ENCODE measurements around the gene TRIP11. TPM values are rescaled to one million over a fixed set of nuclear protein-coding genes. Genes with fewer than 3 reads are reported as not detected.

The TRIP11 gene
- total and polyA plus RNA-seq, 2 experiments from 2014 or later = 39.2 to 44.7 TPM

DNA sequence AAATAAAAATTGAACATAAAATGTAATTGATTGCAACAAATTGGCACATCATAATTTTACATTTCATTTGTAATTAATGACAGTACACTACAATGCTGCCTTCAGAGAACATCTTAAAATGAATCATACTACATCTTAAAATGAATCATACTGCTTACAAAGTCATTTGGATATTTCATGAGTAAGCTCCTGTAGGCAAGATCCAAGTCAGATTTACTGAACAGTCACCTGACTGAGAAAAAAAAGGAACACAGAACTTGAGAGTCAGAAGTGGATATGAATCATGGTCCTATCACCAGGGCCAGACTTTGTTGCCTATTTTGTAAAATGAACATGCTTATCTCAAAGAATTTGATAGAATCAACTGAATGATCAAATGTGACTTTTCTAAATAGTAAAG is 59.7 kb downstream of the TRIP11 start:
- Histone ChIP-seq H3K79me2 (peaks cover 11% of the 10 kb centered on the region), H4K20me1 (ENCODE audit: insufficient read depth, poor library complexity, severe bottlenecking) (no peaks in the 10 kb centered on the region), H3K4me2 (no peak overlapping the region), H3K9me2 (replicated peaks; ENCODE audit: insufficient read depth) (no peaks in the 10 kb centered on the region), H2AFZ (no peak overlapping the region), H3K27ac (peak overlapping the region; percentile 13), H3K27me3 (no peaks in the 10 kb centered on the region), H3K4me1 (ENCODE audit: insufficient read depth) (no peaks in the 10 kb centered on the region), H3K4me3 (no peak overlapping the region), H3K9me3 (ENCODE audit: low read depth) (no peaks in the 10 kb centered on the region), H3K36me3 (replicated peaks; ENCODE audit: insufficient read depth, low read depth) (peaks cover 3% of the 10 kb centered on the region)
- peak; percentile 50 for DNase-seq (ENCODE audit: low spot score)
- TF ChIP-seq EZH2phosphoT487 (IDR thresholded peaks at IDR 0.05; ENCODE audit: low read depth, severe bottlenecking, unreplicated experiment) (no peak), EZH2 (IDR thresholded peaks at IDR 0.05; ENCODE audit: borderline replicate concordance) (no peak)
- TF ChIP-seq, protein P1, sequence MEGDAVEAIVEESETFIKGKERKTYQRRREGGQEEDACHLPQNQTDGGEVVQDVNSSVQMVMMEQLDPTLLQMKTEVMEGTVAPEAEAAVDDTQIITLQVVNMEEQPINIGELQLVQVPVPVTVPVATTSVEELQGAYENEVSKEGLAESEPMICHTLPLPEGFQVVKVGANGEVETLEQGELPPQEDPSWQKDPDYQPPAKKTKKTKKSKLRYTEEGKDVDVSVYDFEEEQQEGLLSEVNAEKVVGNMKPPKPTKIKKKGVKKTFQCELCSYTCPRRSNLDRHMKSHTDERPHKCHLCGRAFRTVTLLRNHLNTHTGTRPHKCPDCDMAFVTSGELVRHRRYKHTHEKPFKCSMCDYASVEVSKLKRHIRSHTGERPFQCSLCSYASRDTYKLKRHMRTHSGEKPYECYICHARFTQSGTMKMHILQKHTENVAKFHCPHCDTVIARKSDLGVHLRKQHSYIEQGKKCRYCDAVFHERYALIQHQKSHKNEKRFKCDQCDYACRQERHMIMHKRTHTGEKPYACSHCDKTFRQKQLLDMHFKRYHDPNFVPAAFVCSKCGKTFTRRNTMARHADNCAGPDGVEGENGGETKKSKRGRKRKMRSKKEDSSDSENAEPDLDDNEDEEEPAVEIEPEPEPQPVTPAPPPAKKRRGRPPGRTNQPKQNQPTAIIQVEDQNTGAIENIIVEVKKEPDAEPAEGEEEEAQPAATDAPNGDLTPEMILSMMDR (IDR thresholded peaks at IDR 0.05; ENCODE audit: poor library complexity) = no peak

DNA sequence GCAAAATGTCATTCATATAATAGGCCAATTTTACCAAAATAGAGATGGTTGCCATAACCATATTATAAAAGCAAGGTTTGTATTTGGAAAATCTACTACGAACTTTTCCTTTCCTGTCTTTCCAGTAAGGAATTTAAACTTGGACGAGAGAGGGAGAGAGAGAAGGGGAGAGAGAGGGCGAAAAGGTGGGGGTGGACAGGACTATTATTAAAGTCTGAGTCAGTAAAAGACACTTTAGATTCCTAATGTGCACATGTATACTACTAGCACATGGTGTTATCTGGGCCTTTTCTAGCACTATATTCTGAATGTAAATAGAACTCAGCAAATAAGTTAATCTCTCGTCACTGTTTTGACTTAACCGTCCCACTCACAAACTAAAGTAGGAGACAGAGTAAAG is 62.0 kb downstream of the TRIP11 start:
- WGBS (ENCODE audit: low lambda C conversion rate, missing lambda C conversion rate) = 85% methylated on average over 5 of the region's 5 CpGs
- Histone ChIP-seq H3K4me1 (ENCODE audit: insufficient read depth) (no peaks in the 10 kb centered on the region), H3K4me2 (no peak overlapping the region), H3K9me3 (ENCODE audit: low read depth) (no peaks in the 10 kb centered on the region), H3K79me2 (peaks cover 8% of the 10 kb centered on the region), H3K9me2 (replicated peaks; ENCODE audit: insufficient read depth) (no peaks in the 10 kb centered on the region), H3K27me3 (no peaks in the 10 kb centered on the region), H3K27ac (no peak overlapping the region), H4K20me1 (ENCODE audit: insufficient read depth, poor library complexity, severe bottlenecking) (no peaks in the 10 kb centered on the region), H3K36me3 (replicated peaks; ENCODE audit: insufficient read depth, low read depth) (no peaks in the 10 kb centered on the region), H3K4me3 (no peak overlapping the region), H2AFZ (no peak overlapping the region)
- no peak for DNase-seq (ENCODE audit: low spot score)
- TF ChIP-seq, protein P1 (IDR thresholded peaks at IDR 0.05; ENCODE audit: poor library complexity) = no peak
- TF ChIP-seq EZH2 (IDR thresholded peaks at IDR 0.05; ENCODE audit: borderline replicate concordance) (no peak), EZH2phosphoT487 (IDR thresholded peaks at IDR 0.05; ENCODE audit: low read depth, severe bottlenecking, unreplicated experiment) (no peak)

DNA sequence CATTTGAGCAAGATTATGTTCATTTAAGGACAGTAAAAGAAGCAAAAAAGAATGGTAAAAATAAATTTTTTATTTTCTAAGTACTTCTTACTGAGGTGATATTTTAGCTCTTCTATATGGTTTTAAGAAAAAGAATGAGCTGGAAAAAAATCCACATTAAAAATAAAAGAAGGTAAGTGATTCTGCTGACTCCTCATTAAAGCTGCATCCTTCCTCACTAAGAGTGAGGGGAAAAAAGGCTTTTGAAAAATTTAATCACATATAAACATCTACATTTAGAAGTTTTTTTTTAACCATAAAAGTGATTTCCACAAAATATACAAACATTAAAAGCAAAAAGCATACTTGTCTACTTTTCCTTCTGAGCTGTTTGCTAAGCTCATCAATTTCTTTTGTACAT is 64.1 kb downstream of the TRIP11 start:
- TF ChIP-seq, protein P1 (IDR thresholded peaks at IDR 0.05; ENCODE audit: poor library complexity) = no peak
- Histone ChIP-seq H2AFZ (no peak overlapping the region), H3K9me3 (ENCODE audit: low read depth) (no peaks in the 10 kb centered on the region), H3K9me2 (replicated peaks; ENCODE audit: insufficient read depth) (no peaks in the 10 kb centered on the region), H3K4me1 (ENCODE audit: insufficient read depth) (no peaks in the 10 kb centered on the region), H3K36me3 (replicated peaks; ENCODE audit: insufficient read depth, low read depth) (no peaks in the 10 kb centered on the region), H4K20me1 (ENCODE audit: insufficient read depth, poor library complexity, severe bottlenecking) (no peaks in the 10 kb centered on the region), H3K4me2 (no peak overlapping the region), H3K79me2 (no peaks in the 10 kb centered on the region), H3K4me3 (no peak overlapping the region), H3K27me3 (no peaks in the 10 kb centered on the region), H3K27ac (no peak overlapping the region)
- no peak for DNase-seq (ENCODE audit: low spot score)

DNA sequence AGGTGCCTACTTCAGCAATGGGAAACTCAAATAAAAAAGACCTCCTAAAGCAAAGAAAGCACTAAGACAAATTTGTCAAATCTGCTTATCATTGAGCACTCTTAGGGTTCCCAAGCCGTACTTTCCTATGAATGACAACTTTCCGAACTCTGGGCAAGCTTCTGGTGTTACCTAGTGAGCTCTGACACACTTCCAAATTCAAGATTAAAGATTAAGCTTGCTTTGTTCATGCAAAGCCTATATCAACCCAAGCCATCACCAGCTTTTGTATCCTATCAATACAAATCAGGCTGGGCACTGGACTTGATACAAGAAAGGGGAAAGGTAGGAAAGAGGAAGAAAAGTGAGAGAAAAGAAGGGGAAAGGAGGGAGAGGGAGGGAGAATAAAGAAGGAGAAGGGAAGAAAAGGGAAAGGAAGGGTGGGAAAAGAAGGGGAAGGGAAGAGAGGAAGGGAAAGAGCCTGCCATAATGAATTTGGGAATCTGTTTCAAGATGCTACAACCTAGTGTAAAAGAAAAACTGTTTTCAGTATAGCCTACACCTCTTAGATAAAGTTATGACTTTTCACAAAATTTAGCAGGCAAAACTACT is 68.6 kb downstream of the TRIP11 start:
- 70% methylated on average over 2 of the region's 2 CpGs for WGBS (ENCODE audit: low lambda C conversion rate, missing lambda C conversion rate)
- Histone ChIP-seq H2AFZ (no peak overlapping the region), H3K27ac (no peak overlapping the region), H3K4me2 (no peak overlapping the region), H4K20me1 (ENCODE audit: insufficient read depth, poor library complexity, severe bottlenecking) (no peaks in the 10 kb centered on the region), H3K4me1 (ENCODE audit: insufficient read depth) (no peaks in the 10 kb centered on the region), H3K36me3 (replicated peaks; ENCODE audit: insufficient read depth, low read depth) (no peaks in the 10 kb centered on the region), H3K9me3 (ENCODE audit: low read depth) (no peaks in the 10 kb centered on the region), H3K4me3 (no peak overlapping the region), H3K9me2 (replicated peaks; ENCODE audit: insufficient read depth) (no peaks in the 10 kb centered on the region), H3K79me2 (no peaks in the 10 kb centered on the region), H3K27me3 (no peaks in the 10 kb centered on the region)
- TF ChIP-seq EZH2 (IDR thresholded peaks at IDR 0.05; ENCODE audit: borderline replicate concordance) (no peak), EZH2phosphoT487 (IDR thresholded peaks at IDR 0.05; ENCODE audit: low read depth, severe bottlenecking, unreplicated experiment) (no peak)
- TF ChIP-seq, protein P1 (IDR thresholded peaks at IDR 0.05; ENCODE audit: poor library complexity) = no peak
- DNase-seq (ENCODE audit: low spot score) = no peak

Data from hepatocyte (in vitro differentiated cells).